ENCODE data around the gene MARCHF6. TPM values are rescaled to one million over a fixed set of nuclear protein-coding genes. Genes with fewer than 3 reads are reported as not detected.

Gene MARCHF6
- total and polyA plus RNA-seq, 9 of the 15 experiments (the other 6 are each of a cell fraction or from before 2014, with no cell fraction given), result 74.1 to 456 (median 116) TPM

DNA sequence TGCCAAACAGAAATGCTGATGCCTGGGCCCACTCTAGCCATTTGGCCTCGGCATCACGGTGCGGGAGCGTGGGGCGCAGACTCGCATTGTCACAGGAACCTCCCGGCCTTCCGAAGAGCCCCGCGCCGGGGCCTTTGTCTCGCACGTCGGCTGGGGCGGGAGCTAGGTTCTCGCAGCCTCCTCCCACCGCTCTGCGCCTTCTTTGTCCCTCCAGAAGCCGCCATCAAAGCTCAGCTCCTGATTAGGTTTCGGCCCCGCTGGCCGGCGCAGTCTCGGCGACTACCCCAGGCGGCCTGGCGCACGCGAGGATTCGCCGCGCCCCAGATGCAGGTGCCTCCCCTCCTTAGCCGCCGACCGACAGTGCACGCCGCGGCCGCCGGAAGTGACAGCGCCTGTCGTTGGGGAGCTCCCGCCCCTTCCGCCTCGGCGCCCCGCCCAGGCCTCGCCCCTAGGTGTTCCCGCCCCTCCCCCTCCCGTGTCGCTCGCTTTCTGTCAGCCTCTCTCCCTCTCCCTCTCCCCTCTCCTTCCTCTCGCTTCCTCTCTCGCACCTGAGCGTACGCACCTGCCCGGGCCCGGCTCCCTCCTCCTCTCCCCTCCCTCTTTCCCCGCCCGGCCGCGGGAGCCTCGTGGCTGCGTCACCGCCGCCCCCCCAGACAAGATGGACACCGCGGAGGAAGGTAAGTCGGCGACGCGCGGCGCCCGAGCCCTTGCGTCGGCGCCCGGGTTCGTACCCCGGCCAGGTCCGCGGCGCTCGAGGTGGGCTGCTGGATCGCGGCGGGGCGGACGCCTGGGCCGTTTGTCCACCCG is at the start of gene MARCHF6 (continued):
- TF ChIP-seq, protein P1, sequence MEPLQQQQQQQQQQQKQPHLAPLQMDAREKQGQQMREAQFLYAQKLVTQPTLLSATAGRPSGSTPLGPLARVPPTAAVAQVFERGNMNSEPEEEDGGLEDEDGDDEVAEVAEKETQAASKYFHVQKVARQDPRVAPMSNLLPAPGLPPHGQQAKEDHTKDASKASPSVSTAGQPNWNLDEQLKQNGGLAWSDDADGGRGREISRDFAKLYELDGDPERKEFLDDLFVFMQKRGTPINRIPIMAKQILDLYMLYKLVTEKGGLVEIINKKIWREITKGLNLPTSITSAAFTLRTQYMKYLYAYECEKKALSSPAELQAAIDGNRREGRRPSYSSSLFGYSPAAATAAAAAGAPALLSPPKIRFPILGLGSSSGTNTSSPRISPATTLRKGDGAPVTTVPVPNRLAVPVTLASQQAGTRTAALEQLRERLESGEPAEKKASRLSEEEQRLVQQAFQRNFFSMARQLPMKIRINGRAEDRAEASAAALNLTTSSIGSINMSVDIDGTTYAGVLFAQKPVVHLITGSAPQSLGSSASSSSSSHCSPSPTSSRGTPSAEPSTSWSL (CRISPR knock-in tag; IDR thresholded peaks at IDR 0.05; ENCODE audit: borderline replicate concordance), result no peak
- TF ChIP-seq TFE3 (CRISPR knock-in tag; IDR thresholded peaks at IDR 0.05) (no peak), EHMT2 (IDR thresholded peaks at IDR 0.05) (no peak), ZBTB8A (IDR thresholded peaks at IDR 0.05; ENCODE audit: partially characterized antibody) (no peak), YY1 (IDR thresholded peaks at IDR 0.05; ENCODE audit: borderline replicate concordance in 1 of 3, control insufficient read depth in 1 of 3, extremely low read depth in 1 of 3, insufficient read depth in 3 of 3, insufficient read length in 1 of 3, insufficient replicate concordance in 2 of 3, low read depth in 1 of 3, low read length in 2 of 3) (peak; percentile 54 to 94 (median 84)), WHSC1 (IDR thresholded peaks at IDR 0.05; ENCODE audit: low read length) (no peak), THAP7 (CRISPR knock-in tag; IDR thresholded peaks at IDR 0.05) (no peak), CBX8 (IDR thresholded peaks at IDR 0.05; ENCODE audit: borderline replicate concordance, extremely low read depth, low read depth, low read length, poor library complexity, severe bottlenecking) (no peak), CBX1 (IDR thresholded peaks at IDR 0.05; ENCODE audit: low read depth) (no peak; the same call in none of the 2 replicates), GATA2 (CRISPR knock-in tag; IDR thresholded peaks at IDR 0.05) (no peak; the same call in 1 of the 2 replicates), ERF (CRISPR knock-in tag; IDR thresholded peaks at IDR 0.05) (peak; percentile 58; the same call in 1 of the 2 replicates), ZNF583 (CRISPR knock-in tag; IDR thresholded peaks at IDR 0.05) (no peak; the same call in 1 of the 2 replicates), FOXO4 (CRISPR knock-in tag; IDR thresholded peaks at IDR 0.05) (0 out of 2 replicates have a peak, but pooled peaks have one; percentile 60), TEAD1 (CRISPR knock-in tag; IDR thresholded peaks at IDR 0.05) (peak in 1 of 2 experiments; percentile 50; a peak in 1 of 4 replicates), MXI1 (IDR thresholded peaks at IDR 0.05; ENCODE audit: low read depth, low read length) (peak; percentile 63; the same call in 1 of the 2 replicates), HDAC3 (IDR thresholded peaks at IDR 0.05; ENCODE audit: borderline replicate concordance, partially characterized antibody) (peak; percentile 28), TAF7 (tag; IDR thresholded peaks at IDR 0.05) (peak; percentile 73; the same call in 1 of the 2 replicates), TCF3 (CRISPR knock-in tag; IDR thresholded peaks at IDR 0.05) (no peak)
